ENCODE data around the gene ARHGAP26.

DNA sequence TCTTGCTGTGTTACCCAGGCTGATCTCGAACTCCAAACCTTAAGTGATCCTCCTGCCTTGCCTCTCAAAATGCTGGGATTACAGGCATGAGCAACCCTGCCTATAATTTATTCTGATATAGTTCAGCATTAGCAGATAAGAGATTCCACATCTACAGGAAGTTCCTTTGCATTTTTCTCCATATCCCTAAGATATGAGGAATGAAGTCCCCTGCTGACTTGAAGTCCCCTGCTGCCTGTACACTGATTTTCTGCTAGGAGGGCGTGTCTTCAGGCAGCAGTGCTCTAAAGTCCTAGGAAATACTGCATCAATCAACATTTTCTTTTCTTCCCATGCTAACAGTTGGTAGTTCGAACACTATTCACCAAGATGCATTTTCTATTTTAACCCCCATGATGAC, 105.8 kb downstream of the ARHGAP26 start:
- TF ChIP-seq, protein P1, sequence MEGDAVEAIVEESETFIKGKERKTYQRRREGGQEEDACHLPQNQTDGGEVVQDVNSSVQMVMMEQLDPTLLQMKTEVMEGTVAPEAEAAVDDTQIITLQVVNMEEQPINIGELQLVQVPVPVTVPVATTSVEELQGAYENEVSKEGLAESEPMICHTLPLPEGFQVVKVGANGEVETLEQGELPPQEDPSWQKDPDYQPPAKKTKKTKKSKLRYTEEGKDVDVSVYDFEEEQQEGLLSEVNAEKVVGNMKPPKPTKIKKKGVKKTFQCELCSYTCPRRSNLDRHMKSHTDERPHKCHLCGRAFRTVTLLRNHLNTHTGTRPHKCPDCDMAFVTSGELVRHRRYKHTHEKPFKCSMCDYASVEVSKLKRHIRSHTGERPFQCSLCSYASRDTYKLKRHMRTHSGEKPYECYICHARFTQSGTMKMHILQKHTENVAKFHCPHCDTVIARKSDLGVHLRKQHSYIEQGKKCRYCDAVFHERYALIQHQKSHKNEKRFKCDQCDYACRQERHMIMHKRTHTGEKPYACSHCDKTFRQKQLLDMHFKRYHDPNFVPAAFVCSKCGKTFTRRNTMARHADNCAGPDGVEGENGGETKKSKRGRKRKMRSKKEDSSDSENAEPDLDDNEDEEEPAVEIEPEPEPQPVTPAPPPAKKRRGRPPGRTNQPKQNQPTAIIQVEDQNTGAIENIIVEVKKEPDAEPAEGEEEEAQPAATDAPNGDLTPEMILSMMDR (IDR thresholded peaks at IDR 0.05 in 8 of 11, conservative IDR thresholded peaks at IDR 0.05 in 3 of 11): no peak
- TF ChIP-seq POLR2AphosphoS5 (IDR thresholded peaks at IDR 0.05) (no peak), POLR2A (IDR thresholded peaks at IDR 0.05) (no peak)
